Tibial artery (tissue), 4 donors: ENCODE data around the gene STXBP4.

ENCODE experiments used
- DNase-seq, 2 donors: peaks; one replicate each; pipeline ENCODE4 v3.0.0-alpha.2; 2019
- H3K27ac ChIP-seq, 2 donors: fragments of 200-600 bp; sonication (generic) in 1 of 2; 1 replicate in 1 of 2; 2 replicates in 1 of 2; pipeline ENCODE4 v1.5.1; 2018 to 2019; ENCODE audit warnings: mild to moderate bottlenecking in 1 of 2
- H3K27me3 ChIP-seq, 2 donors: fragments of 200-600 bp; sonication (generic) in 1 of 2; one replicate each; pipeline versions ENCODE4 v1.5.1 to v1.6.0; 2016 to 2019
- H3K36me3 ChIP-seq, 3 donors: fragments of 200-600 bp; sonication (generic) in 2 of 3; one replicate each; pipeline ENCODE4 v1.5.1; 2016 to 2019; ENCODE audit warnings: mild to moderate bottlenecking in 2 of 3
- H3K4me1 ChIP-seq, 4 donors: fragments of 200-600 bp; sonication (generic) in 2 of 4; 1 replicate in 3 of 4; 2 replicates in 1 of 4; pipeline ENCODE4 v1.5.1; 2016 to 2019
- H3K4me3 ChIP-seq, 2 donors: fragments of 200-600 bp; sonication (generic) in 1 of 2; 1 replicate in 1 of 2; 2 replicates in 1 of 2; pipeline ENCODE4 v1.5.1; 2018 to 2019; ENCODE audit warnings: mild to moderate bottlenecking in 2 of 2
- H3K9me3 ChIP-seq, 3 donors: fragments of 200-600 bp; sonication (generic) in 1 of 3; one replicate each; pipeline ENCODE4 v1.5.1; 2016 to 2019
- CTCF ChIP-seq, 2 experiments: fragments of 200-600 bp in 1 of 2; fragments of 450-650 bp in 1 of 2; IDR thresholded peaks; one replicate each; pipeline ENCODE4 v1.5.1; 2017 to 2019; ENCODE audit warnings: antibody characterized with exemption in 2 of 2, mild to moderate bottlenecking in 1 of 2, moderate library complexity in 1 of 2
- intact Hi-C: fragments of 100-400 bp; cut with DNase I; formaldehyde crosslinking; loops from one replicate; pipeline ENCODE4 v1.15.0; 2023; ENCODE audit warnings: low total_unique reads

Gene STXBP4

DNA sequence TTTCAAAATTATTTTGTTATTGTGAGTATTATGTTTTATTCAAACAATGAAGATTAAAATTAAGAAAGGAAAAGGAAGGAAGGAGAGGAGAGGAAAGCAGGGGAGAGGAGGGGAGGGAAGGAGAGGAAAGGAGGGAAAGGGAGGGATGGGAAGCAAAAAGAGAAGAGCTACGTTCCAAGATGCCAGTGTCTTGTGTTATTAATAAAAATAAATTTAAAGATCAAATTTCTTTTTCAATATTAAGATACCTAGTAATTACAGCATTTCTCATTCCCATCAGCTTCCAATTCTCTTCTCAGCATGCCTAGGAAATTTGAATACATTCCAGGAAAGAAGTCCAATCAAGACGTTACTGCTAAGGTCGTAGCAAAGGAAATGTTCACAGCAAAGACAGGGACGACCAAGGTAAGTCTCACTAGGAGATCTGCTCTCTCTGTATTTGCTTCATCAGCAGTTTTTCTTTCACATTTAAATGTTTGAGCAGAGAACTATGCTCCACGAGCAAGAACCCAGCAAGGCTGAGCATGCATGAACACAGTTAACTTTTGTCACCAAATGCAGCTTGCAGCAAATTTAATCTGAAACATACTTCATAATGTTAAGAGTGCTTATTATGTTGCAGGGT lies 232.9 kb downstream of the STXBP4 start:
- no peaks in the 10 kb centered on the region for H3K27me3 ChIP-seq
- intact Hi-C loops, result no loop called here
- no peaks in the 10 kb centered on the region for H3K36me3 ChIP-seq
- no peak overlapping the region for H3K4me3 ChIP-seq
- H3K27ac ChIP-seq, result no peak overlapping the region
- TF ChIP-seq CTCF (IDR thresholded peaks at IDR 0.05), result no peak
- no peaks in the 10 kb centered on the region for H3K4me1 ChIP-seq
- DNase-seq, result no peak
- no peaks in the 10 kb centered on the region for H3K9me3 ChIP-seq

GRCh38 chr17:55202896-55203295 lies 234.3 kb downstream of the STXBP4 start:
- no peak for TF ChIP-seq CTCF (IDR thresholded peaks at IDR 0.05)
- no peak overlapping the region for H3K27ac ChIP-seq
- intact Hi-C loops, result no loop called here
- H3K9me3 ChIP-seq, result no peaks in the 10 kb centered on the region
- no peaks in the 10 kb centered on the region for H3K36me3 ChIP-seq
- H3K27me3 ChIP-seq, result no peaks in the 10 kb centered on the region
- DNase-seq, result no peak
- H3K4me1 ChIP-seq, result no peaks in the 10 kb centered on the region
- H3K4me3 ChIP-seq, result no peak overlapping the region

DNA sequence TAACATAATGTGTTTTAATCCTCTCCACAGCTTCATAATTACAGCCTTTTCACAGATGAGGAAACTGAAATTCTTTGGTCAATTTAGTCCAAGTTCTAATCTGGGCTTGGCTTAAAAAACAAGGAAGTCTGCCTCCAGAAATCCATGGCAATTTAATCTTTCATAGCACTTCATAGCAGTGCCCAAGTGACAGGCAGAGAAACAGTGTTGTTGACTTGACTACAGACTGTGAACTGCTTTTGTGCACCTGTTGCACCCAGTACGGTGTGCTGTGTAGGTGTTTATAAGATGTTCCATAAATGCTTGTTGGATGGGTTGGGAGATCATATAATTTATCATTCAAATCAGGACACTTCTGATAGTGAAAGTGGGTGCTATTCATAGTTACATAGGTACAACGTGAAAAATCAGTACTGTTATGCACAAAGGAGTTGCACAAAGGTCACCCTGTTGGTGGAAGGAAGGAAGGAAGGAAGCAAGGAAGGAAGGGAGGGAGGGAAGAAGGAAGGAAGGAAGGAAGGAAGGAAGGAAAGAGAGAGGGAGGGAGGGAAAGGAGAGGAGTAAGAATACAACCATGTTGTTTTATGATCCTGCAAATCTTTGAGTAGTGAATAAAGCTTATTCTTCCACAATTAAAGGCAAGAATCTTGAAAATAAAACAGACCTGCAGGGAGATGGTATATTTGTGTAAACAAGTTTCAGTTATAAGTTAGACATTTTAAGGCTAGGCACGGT lies 239.7 kb downstream of the STXBP4 start:
- Histone ChIP-seq H3K27me3 (no peaks in the 10 kb centered on the region), H3K4me1 (no peaks in the 10 kb centered on the region), H3K27ac (no peak overlapping the region), H3K4me3 (no peak overlapping the region), H3K36me3 (no peaks in the 10 kb centered on the region), H3K9me3 (no peaks in the 10 kb centered on the region)
- intact Hi-C loops, result no loop called here
- TF ChIP-seq CTCF (IDR thresholded peaks at IDR 0.05), result no peak
- no peak for DNase-seq

DNA sequence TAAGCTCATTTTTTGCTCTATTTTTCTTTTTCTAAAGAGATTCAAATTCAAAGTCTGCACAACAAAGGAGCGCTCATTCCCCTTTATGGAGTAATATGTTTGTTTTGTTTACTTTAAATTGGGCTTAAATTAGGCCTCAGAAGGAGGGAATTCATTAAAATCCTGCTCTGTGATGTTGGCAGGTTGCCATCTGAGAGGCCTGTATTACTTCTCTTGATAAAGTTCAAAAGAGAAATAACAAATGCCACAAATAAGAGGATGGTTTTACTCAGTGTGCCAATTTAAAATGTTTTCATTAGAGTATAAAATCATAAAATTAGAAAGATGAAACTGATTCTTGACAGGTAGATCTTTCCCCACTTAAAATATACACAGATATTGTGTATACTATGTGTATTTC lies 241.7 kb downstream of the STXBP4 start:
- TF ChIP-seq CTCF (IDR thresholded peaks at IDR 0.05), result no peak
- no peak for DNase-seq
- Histone ChIP-seq H3K36me3 (no peaks in the 10 kb centered on the region), H3K27me3 (no peaks in the 10 kb centered on the region), H3K27ac (no peak overlapping the region), H3K4me3 (no peak overlapping the region), H3K4me1 (no peaks in the 10 kb centered on the region), H3K9me3 (no peaks in the 10 kb centered on the region)
- intact Hi-C loops, result loop anchor here (10.0 kb wide), 2 partner anchors 55 to 115 kb away; no protein-coding TSS in a partner anchor

DNA sequence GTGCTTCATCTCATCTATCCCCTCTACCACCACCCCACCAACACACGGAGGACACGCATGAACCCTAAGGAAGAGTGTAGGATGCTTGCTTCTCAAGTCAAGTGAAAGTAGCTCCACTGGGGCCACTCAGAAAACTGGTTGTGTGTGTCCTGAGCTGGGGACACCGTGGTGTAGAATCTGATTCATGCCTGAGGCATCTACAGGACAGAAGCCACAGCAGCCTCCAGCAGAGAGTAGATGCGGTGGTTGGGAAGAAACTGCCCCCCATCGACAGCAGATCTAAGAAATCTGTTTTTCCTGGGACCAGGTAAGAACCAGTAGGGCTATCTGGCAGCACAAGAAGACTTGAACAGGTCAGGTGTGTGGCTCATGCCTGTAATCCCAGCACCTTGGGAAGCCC lies 244.3 kb downstream of the STXBP4 start:
- Histone ChIP-seq H3K36me3 (no peaks in the 10 kb centered on the region), H3K27me3 (no peaks in the 10 kb centered on the region), H3K4me1 (no peaks in the 10 kb centered on the region), H3K9me3 (no peaks in the 10 kb centered on the region), H3K27ac (no peak overlapping the region), H3K4me3 (no peak overlapping the region)
- no peak for DNase-seq
- no peak for TF ChIP-seq CTCF (IDR thresholded peaks at IDR 0.05)
- intact Hi-C loops, result loop anchor here (10.0 kb wide), 2 partner anchors 58 to 112 kb away; no protein-coding TSS in a partner anchor
